Esophagus squamous epithelium (tissue), 4 donors: ENCODE measurements around the gene PEF1.

Experiments
- CTCF ChIP-seq, 6 experiments: fragments of 450-650 bp in 4 of 6; fragments of 200-600 bp in 2 of 6; sonication (generic) in 2 of 6; IDR thresholded peaks; one replicate each; pipeline ENCODE4 v1.5.1; 2016 to 2019; ENCODE audit warnings: antibody characterized with exemption in 6 of 6, mild to moderate bottlenecking in 4 of 6, moderate library complexity in 4 of 6
- POLR2A ChIP-seq, 4 donors: fragments of 450-650 bp; IDR thresholded peaks; one replicate each; pipeline ENCODE4 v1.6.1; 2017; ENCODE audit warnings: antibody characterized with exemption in 4 of 4, mild to moderate bottlenecking in 4 of 4, moderate library complexity in 3 of 4

- no peak for TF ChIP-seq CTCF (IDR thresholded peaks at IDR 0.05)
- no peak for TF ChIP-seq POLR2A (IDR thresholded peaks at IDR 0.05)
Measured at GRCh38 chr1:31586376-31587327, 58.0 kb downstream of the PEF1 start.
